GM19035 (cell line): Measurements from ENCODE around the gene ATP6V0C.
"Not testable (repeated sequence)": the region's sequence is repeated elsewhere in the genome, so short reads cannot be mapped to it uniquely, and the experiment has no call there.

Experiments
- ATAC-seq: cut with Tn5 transposase; IDR thresholded peaks from one replicate; pipeline ENCODE4 v1.9.1; 2021; ENCODE audit not compliant: unreplicated experiment

Gene ATP6V0C

DNA sequence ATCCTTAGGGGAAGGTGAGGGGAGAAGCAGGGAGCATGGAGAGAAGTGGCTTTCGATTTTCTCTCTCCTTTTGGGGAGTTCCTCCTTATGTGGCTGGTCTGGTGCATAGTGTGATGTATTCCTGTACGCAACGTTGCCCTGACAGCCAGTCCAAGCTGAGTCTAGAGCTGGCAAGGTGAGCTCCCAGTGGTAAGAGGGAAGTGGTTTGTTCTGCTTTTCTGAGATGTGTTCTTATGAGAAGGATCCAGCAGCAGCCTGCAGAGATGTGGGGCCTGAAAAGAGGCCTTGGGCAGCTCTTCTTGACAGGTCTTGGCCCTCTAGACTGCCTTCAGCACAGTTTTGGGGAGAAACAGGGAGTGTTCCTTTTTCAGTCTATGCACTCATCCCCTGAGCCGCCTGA lies 27.2 kb downstream of the ATP6V0C start:
- ATAC-seq = not testable (repeated sequence)

DNA sequence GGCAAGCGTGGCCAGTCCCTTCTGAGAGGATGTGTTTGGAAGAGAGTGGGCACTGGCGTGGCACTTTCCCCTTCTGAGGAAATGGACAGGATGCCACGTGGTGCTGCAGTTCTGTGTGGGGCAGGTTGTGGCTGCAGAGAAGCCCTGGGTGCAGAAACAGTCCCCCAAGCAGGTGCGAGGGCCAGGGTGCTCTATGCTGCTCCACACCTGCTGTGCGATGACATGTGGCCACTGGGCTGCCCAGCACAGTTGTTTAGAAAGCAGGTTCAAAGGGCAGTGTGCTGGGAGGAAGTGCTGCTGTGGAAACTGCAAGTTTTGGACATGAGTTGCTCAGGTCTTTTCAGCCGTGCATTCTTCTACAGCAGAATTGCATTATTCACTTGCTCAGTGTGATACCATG lies 27.7 kb downstream of the ATP6V0C start:
- ATAC-seq = not testable (repeated sequence)

DNA sequence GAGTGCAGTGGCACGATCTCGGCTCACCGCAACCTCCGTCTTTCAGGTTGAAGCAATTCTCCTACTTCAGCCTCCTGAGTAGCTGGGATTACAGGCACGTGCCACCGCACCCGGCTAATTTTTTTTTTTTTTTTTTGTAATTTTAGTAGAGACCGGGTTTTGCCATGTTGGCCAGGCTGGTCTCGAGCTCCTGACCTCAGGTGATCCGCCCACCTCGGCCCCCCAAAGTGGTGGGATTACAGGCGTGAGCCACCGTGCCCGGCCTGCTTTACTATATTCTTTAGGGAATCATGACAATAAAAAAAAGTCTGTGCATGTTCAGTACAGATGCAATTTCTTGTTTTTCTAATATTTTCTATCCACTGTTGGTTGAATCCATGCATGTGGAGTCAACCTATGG lies 30.0 kb downstream of the ATP6V0C start:
- not testable (repeated sequence) for ATAC-seq

DNA sequence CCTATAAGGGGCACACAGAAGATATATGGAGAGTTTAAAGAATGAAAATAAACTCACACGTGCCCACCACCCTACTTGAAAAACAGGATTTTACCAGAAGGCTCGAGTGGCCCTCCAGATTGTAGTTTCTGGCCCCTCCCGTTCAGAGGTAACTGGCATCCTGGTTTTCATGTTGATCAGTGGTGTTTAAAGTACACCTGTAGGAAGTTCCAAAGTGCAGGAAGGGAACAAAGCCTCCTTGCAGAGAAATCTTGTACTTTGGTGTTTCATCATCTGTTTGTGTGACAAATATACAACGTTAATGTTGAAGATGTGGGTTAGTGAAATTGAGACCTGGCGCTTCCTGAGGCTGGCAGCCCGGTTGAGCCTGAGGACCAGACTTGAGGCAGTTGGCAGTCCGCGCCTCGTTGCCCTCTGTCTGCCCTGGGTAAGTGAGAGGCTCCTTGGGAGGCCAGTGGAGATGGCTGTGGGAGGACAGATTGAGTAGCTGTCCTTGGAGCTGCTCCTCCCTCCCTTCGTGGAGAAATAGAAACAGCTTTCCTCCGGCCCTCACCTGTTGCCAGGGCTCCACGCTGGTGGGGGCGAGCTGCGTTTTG lies 36.6 kb downstream of the ATP6V0C start:
- ATAC-seq = not testable (repeated sequence)

DNA sequence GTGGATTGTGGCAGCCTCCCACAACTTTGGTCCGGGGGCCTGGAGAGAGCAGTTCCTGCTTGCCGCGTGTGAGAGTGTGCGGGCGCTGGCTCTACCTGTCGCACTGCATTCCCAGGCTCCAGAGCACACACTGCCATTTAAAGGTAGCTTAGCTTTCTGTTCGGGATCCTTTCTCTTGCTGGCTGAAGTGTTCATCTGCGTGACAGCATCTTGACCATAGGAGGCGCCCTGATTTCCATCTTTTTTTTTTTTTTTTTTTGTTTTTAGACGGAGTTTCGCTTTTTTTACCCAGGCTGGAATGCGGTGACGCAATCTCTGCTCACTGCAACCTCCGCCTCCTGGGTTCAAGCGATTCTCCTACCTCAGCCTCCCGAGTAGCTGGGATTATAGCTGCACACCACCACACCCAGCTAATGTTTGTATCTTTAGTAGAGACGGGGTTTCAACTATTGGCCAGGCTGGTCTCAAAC lies 37.7 kb downstream of the ATP6V0C start:
- not testable (repeated sequence) for ATAC-seq

DNA sequence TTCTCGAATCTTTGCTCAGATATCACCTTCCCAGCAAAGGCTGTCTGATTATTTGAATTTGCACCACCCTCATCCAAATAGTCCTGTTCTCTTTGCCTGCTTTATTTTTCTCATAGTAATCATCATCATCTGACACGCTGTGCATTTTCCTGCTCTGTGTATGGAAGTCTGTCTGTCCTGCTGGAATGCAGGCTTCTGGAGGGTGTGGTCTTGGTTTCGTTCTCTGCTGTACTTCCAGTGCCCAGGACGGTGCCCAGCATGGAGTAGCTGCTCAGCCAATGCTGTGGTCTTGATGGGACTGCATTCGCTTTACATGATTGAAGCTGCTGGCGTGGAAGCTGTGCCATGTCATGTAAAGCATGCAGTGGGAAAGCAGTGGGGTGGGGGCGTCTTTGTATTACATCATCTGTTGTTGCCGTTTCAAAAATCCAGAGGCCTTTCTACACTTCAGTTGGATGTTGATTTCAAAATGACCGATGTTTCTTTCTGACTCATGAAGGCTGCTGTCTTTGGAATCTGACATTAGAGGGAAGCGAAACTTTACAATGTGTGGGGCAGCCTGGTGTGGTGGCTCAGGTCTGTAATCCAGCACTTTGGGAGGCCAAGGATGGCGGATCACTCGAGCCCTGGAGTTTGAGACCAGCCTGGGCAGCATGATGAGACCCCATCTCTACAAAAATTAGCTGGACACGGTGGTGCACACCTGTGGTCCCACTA lies 41.1 kb downstream of the ATP6V0C start:
- ATAC-seq = not testable (repeated sequence)

DNA sequence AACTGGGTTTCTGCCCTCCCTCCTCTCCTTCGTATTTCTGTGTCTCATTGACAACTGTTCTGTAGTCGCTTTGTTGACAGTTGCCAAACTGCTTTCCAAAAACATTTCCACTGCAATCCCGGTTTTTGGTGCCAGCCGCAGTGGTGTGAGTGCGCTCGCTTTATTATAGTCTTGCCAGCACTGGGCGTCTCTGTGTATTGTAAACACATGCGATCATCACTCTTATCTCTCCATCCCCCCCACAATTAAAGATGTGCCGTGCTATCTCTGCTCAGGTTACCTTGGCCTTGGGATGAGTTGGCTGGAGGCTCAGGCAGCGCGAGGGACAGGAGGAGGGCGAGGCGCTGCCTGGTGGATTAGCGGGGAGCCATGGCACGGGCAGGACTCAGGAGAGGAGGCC lies 43.4 kb downstream of the ATP6V0C start:
- not testable (repeated sequence) for ATAC-seq

DNA sequence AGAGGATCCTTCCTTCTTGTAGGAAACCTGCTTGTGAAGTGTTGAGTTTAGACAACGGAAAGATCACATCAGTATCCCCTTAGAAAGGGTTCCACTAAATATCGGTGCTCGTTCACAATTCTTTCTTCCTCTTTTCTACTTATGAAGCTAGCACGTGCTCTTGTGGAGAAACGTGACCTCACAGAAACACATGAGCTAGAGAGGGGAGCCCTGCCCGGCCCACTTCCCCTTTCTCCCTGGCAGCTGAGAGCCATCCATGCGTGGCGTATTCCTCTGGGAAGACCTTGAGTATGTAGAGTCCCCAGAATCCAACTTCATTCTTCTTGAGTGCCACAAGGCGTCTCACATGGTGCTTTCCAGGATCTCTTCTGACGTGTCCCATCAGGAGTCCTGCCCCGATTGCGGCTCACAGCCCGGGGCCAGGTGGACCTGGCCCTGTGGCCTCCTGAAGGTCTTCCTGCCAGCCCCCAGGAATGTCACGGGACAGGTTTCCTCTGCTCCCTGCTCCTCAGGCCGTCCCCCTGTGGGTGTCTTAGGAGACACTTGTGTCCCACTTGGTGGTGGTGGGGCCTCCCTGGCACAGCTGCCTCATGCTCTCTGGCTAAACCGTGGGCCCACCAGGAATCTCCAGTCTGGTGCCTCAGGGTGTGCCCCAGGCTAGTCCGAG lies 46.5 kb downstream of the ATP6V0C start:
- ATAC-seq = not testable (repeated sequence)

DNA sequence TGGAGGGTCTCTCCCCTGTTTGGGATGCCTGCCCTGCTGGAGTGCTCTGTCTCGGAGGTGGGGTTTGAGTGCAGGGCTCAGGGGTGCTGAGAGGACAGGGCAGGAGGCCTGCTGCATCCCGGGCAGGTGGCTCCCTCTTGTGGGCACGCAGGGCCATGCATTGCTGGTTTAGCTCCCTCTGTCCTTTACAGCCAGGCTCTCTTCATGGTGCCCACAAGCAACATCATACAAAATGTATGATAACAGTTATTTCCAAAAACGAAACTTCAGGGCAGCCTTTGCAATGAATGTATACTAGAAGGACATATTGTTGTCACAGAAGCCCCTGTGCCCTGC lies 47.0 kb downstream of the ATP6V0C start:
- not testable (repeated sequence) for ATAC-seq

DNA sequence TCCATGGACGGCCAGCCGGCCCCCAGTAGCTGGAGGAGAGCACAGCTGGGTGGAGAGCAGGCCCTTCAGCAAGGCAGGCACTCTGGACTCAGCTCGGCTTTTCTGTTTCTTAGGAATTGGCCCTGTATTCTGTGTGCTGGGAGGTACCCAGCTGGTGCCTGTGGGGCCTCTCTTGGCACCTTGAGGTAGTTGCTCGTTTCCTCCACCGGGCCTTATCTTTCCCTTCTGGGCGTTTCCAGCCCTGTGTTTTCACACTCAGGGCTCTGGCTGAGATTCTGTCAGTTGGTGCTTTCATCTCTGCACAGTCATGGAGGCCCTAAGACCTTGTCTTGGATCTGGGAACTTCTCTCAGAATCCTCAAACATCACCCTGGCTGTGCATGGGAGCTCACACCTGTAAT lies 53.8 kb downstream of the ATP6V0C start:
- ATAC-seq = not testable (repeated sequence)

DNA sequence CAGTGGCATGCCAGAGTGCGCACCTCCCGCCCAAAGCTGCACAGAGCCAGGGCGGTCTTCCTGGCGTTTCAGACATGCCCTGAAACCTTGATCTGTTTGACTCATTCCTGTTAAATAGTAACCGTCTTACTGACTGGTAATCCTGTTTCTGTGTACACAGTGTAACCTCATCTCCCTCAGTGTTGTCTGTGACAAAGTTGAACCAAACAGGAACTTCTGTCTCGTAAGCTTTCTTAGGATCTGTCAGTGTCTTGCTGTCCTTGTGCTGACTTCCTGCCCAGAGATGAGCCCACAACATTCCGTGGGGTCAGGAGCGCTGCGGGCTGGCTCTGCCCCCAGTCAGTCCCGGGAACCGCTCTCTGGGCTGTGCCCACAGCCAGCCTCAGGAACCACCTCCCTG lies 54.8 kb downstream of the ATP6V0C start:
- not testable (repeated sequence) for ATAC-seq
